CD14-positive monocyte (primary cell): ENCODE data around the gene GLI3. TPM values are rescaled to one million over a fixed set of nuclear protein-coding genes. Genes with fewer than 3 reads are reported as not detected.

Source experiments
- DNase-seq, 3 donors: peaks; one replicate each; pipeline ENCODE4 v3.0.0-alpha.2; 2011 to 2022
- H2AFZ ChIP-seq: 2 replicates; pipeline ENCODE4 v1.6.0; 2012; ENCODE audit warnings: mild to moderate bottlenecking, low read depth, low read length, inconsistent platforms; ENCODE audit not compliant: insufficient read depth, poor library complexity, severe bottlenecking
- H3K27ac ChIP-seq, 2 donors: 1 replicate in 1 of 2; 2 replicates in 1 of 2; pipeline ENCODE4 v1.5.1; 2012 to 2013; ENCODE audit warnings: low read length in 2 of 2, control low read depth in 1 of 2, inconsistent platforms in 1 of 2, low read depth in 1 of 2, mild to moderate bottlenecking in 1 of 2
- H3K27me3 ChIP-seq, 2 donors: one replicate each; pipeline versions ENCODE4 v1.6.0 to v1.6.1; 2011 to 2013; ENCODE audit warnings: low read length in 2 of 2; ENCODE audit not compliant: control insufficient read depth in 2 of 2, insufficient read depth in 2 of 2
- H3K36me3 ChIP-seq, 2 donors: replicated peaks in 1 of 2; 1 replicate in 1 of 2; 2 replicates in 1 of 2; pipeline versions ENCODE4 v1.5.1 to v1.6.1; 2012 to 2013; ENCODE audit warnings: low read length in 2 of 2, control low read depth in 1 of 2, inconsistent platforms in 1 of 2, mild to moderate bottlenecking in 1 of 2; ENCODE audit not compliant: insufficient read depth in 2 of 2, control insufficient read depth in 1 of 2
- H3K4me1 ChIP-seq, 2 donors: 1 replicate in 1 of 2; 2 replicates in 1 of 2; pipeline versions ENCODE4 v1.5.1 to v1.6.1; 2012 to 2013; ENCODE audit warnings: low read length in 2 of 2, control low read depth in 1 of 2, inconsistent platforms in 1 of 2, mild to moderate bottlenecking in 1 of 2, moderate library complexity in 1 of 2; ENCODE audit not compliant: insufficient read depth in 2 of 2, control insufficient read depth in 1 of 2
- H3K4me2 ChIP-seq: replicated peaks from 2 replicates; pipeline ENCODE3; 2012; ENCODE audit warnings: low read length, moderate library complexity, mild to moderate bottlenecking; ENCODE audit not compliant: poor library complexity, severe bottlenecking; ENCODE audit errors: extremely low read depth
- H3K4me3 ChIP-seq, 3 experiments: fragments of 200-600 bp in 1 of 3; sonication (generic) in 1 of 3; replicated peaks in 1 of 3; 1 replicate in 2 of 3; 2 replicates in 1 of 3; pipeline ENCODE4 v1.5.1; 2011 to 2013; ENCODE audit warnings: low read length in 3 of 3, mild to moderate bottlenecking in 3 of 3, control low read depth in 2 of 3, low read depth in 2 of 3, inconsistent platforms in 1 of 3, moderate library complexity in 1 of 3
- H3K79me2 ChIP-seq: 2 replicates; pipeline ENCODE4 v1.6.0; 2012; ENCODE audit warnings: mild to moderate bottlenecking, control low read depth, inconsistent platforms, low read length, moderate library complexity; ENCODE audit not compliant: insufficient read depth
- H3K9ac ChIP-seq: 2 replicates; pipeline ENCODE4 v1.6.0; 2017; ENCODE audit warnings: low read length, mild to moderate bottlenecking; ENCODE audit not compliant: insufficient read depth, poor library complexity, severe bottlenecking
- H3K9me3 ChIP-seq, 2 donors: replicated peaks in 1 of 2; 1 replicate in 1 of 2; 2 replicates in 1 of 2; pipeline versions ENCODE4 v1.5.1 to v1.6.1; 2012 to 2013; ENCODE audit warnings: low read length in 2 of 2, control low read depth in 1 of 2; ENCODE audit not compliant: control insufficient read depth in 1 of 2, insufficient read depth in 1 of 2
- H4K20me1 ChIP-seq: 2 replicates; pipeline ENCODE4 v1.6.0; 2012; ENCODE audit warnings: mild to moderate bottlenecking, low read length, control low read depth, moderate library complexity; ENCODE audit not compliant: insufficient read depth
- H3K27ac Mint-ChIP-seq, 7 donors: one replicate each; pipeline ENCODE4 v1.8.0; 2020; ENCODE audit warnings: mild to moderate bottlenecking in 7 of 7, mixed read lengths in 7 of 7, moderate library complexity in 6 of 7, inconsistent platforms in 2 of 7
- H3K27me3 Mint-ChIP-seq, 3 donors: one replicate each; pipeline ENCODE4 v1.8.0; 2021 to 2022; ENCODE audit warnings: low read depth in 3 of 3, mild to moderate bottlenecking in 3 of 3, mixed read lengths in 3 of 3, moderate library complexity in 3 of 3, inconsistent platforms in 1 of 3
- H3K36me3 Mint-ChIP-seq, 2 donors: one replicate each; pipeline ENCODE4 v1.8.0; 2020; ENCODE audit warnings: mixed read lengths in 2 of 2, inconsistent platforms in 1 of 2, mild to moderate bottlenecking in 1 of 2
- H3K4me1 Mint-ChIP-seq: one replicate; pipeline ENCODE4 v1.8.0; 2020; ENCODE audit warnings: mild to moderate bottlenecking, mixed read lengths
- H3K4me3 Mint-ChIP-seq, 2 donors: one replicate each; pipeline ENCODE4 v1.8.0; 2020; ENCODE audit warnings: mild to moderate bottlenecking in 2 of 2, mixed read lengths in 2 of 2, moderate library complexity in 1 of 2
- H3K9me3 Mint-ChIP-seq, 7 donors: one replicate each; pipeline ENCODE4 v1.8.0; 2020 to 2022; ENCODE audit warnings: mixed read lengths in 7 of 7, mild to moderate bottlenecking in 6 of 7, moderate library complexity in 6 of 7, inconsistent platforms in 2 of 7
- WGBS: methylation state at CpG from one replicate; pipeline ENCODE4 v1.1.5; 2013; ENCODE audit warnings: missing lambda C conversion rate; ENCODE audit not compliant: insufficient coverage; 5-methylcytosine and 5-hydroxymethylcytosine counted together
- intact Hi-C, 2 donors: fragments of 100-400 bp; cut with micrococcal nuclease; formaldehyde crosslinking; loops; one replicate each; pipeline versions ENCODE4 v1.15.0 to v1.15.1; 2023
- polyA plus RNA-seq, 3 donors: library from polyadenylated mRNA; depleted of rRNA in 1 of 3; unstranded in 2 of 3; stranded (reverse) in 1 of 3; fragments of 300-500 nt in 2 of 3; fragments of >200 nt in 1 of 3; fragmentation: Illumina TruSeq in 2 of 3; gene quantifications; 1 replicate in 2 of 3; 2 replicates in 1 of 3; pipeline ENCODE4 v1.2.3, GENCODE V29; 2012 to 2021
- TF ChIP-seq, protein P1 (sequence below): fragments of 200-600 bp; IDR thresholded peaks from one replicate; pipeline ENCODE4 v1.8.0; 2022; ENCODE audit warnings: antibody characterized with exemption, mild to moderate bottlenecking

GLI3 gene
- polyA plus RNA-seq, 3 donors = not detected

DNA sequence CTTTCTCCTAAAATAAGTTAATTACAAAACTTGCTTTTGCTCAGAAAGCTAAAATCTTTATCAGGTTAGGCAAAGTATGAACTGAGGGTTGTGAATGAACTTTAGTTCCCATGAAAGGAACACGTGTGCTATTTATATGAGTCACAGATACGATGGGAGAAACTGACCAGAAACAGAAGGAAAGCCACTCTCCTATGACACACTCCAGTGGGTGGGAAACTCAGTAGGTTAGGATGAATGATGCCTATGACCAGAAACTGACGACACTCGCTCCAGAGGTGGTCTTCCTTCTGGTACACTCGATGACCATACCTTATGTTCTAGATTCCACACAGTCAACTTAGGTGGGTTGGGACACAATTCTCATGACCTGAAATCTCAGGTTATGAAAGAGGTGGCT is 318.4 kb downstream of the GLI3 start:
- no CpG with 5 or more reads among the region's 5 CpGs for whole genome bisulfite sequencing
- Histone ChIP-seq H3K27ac (no peak overlapping the region), H2AFZ (no peak overlapping the region), H3K9me3 (no peaks in the 10 kb centered on the region), H3K4me1 (no peaks in the 10 kb centered on the region), H3K4me3 (no peak overlapping the region), H3K4me2 (no peak overlapping the region), H3K27me3 (no peaks in the 10 kb centered on the region), H3K36me3 (no peaks in the 10 kb centered on the region), H3K9ac (no peak overlapping the region), H3K79me2 (no peaks in the 10 kb centered on the region), H4K20me1 (no peaks in the 10 kb centered on the region)
- Mint-ChIP-seq H3K4me1 (no peaks in the 10 kb centered on the region), H3K4me3 (no peak overlapping the region), H3K27me3 (peaks cover 0 to 1% (median 0%) of the 10 kb centered on the region in 3 donors), H3K9me3 (peaks cover 0 to 3% (median 0%) of the 10 kb centered on the region in 7 donors), H3K27ac (no peak overlapping the region), H3K36me3 (no peaks in the 10 kb centered on the region)
- intact Hi-C loops = no loop called here
- TF ChIP-seq, protein P1, sequence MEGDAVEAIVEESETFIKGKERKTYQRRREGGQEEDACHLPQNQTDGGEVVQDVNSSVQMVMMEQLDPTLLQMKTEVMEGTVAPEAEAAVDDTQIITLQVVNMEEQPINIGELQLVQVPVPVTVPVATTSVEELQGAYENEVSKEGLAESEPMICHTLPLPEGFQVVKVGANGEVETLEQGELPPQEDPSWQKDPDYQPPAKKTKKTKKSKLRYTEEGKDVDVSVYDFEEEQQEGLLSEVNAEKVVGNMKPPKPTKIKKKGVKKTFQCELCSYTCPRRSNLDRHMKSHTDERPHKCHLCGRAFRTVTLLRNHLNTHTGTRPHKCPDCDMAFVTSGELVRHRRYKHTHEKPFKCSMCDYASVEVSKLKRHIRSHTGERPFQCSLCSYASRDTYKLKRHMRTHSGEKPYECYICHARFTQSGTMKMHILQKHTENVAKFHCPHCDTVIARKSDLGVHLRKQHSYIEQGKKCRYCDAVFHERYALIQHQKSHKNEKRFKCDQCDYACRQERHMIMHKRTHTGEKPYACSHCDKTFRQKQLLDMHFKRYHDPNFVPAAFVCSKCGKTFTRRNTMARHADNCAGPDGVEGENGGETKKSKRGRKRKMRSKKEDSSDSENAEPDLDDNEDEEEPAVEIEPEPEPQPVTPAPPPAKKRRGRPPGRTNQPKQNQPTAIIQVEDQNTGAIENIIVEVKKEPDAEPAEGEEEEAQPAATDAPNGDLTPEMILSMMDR = no peak
- DNase-seq = no peak

DNA sequence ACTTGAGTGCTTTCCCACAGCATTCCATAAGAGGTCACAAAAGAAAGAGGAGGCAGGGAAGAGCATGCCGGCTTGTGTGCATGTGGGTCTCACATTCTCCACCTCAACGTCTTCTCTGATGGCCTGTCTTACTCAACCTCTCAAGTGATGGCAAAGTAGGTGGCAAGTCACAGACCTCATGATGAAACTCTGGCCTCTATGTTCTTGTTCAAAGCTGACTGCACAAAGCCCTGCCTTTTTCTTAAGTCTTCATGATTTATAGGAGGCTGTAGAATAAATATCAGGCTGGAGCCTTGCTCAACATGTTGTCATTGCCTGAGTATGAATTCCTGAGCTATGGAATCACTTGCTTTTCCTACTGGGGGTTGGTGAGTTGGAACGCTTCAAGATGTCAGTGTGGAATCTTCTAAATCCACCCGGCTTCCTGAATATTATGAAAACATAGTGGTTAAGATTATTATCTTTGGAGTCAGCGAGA is 320.5 kb downstream of the GLI3 start:
- DNase-seq = no peak
- Mint-ChIP-seq H3K4me1 (no peaks in the 10 kb centered on the region), H3K4me3 (no peak overlapping the region), H3K27me3 (peaks cover 0 to 3% (median 0%) of the 10 kb centered on the region in 3 donors), H3K9me3 (peaks cover 0 to 3% (median 1%) of the 10 kb centered on the region in 7 donors), H3K36me3 (no peaks in the 10 kb centered on the region), H3K27ac (no peak overlapping the region)
- Histone ChIP-seq H4K20me1 (no peaks in the 10 kb centered on the region), H3K4me1 (no peaks in the 10 kb centered on the region), H2AFZ (no peak overlapping the region), H3K4me3 (no peak overlapping the region), H3K79me2 (no peaks in the 10 kb centered on the region), H3K9me3 (no peaks in the 10 kb centered on the region), H3K27ac (no peak overlapping the region), H3K9ac (no peak overlapping the region), H3K4me2 (no peak overlapping the region), H3K36me3 (no peaks in the 10 kb centered on the region), H3K27me3 (no peaks in the 10 kb centered on the region)
- WGBS = no CpG with 5 or more reads among the region's 5 CpGs
- intact Hi-C loops = no loop called here
- TF ChIP-seq, protein P1 = no peak
